Measurements from ENCODE around the gene MYO1D.

The MYO1D gene

DNA sequence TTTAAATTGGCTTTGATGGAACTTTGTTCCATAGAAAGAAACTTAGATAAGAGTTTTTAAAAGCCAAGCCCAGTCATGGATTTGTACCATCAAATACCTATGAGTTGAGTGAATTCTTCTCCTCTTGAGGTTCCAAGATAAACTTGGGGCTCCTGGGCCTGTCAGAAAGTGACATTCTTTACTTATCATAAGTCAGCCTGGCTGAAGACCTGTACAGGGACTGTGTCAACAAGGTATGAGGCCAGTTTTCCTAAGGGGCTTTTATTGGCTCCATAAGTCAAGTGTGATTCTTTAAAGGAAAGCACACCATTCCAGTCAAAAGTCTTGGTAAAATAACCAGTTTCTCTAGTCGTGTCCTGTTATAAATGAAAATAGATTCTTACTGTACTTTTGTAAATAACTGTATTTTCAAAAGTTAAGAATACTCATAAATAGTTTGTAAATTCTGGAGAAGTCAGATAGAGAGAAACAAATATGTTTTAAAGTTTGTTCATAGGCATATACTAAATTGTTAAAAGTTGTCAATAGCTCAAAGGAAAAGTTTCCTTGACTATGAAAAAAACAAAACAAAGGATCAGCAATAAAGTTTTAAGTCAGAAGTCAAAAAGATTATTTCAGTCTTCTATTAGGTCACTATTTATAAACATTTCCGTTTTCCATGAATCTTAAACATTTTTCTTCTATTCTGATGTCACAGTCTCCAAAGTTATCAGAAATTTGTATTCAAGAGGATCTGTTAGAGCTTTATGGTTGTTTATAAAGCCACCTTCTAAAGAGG lies 22.5 kb upstream of the MYO1D start (continued):
- TF ChIP-seq PATZ1 (CRISPR knock-in tag; IDR thresholded peaks at IDR 0.05; ENCODE audit: borderline replicate concordance) (no peak), RARB (CRISPR knock-in tag; IDR thresholded peaks at IDR 0.05) (no peak)

GRCh38 chr17:32896647-32897258 lies 19.8 kb upstream of the MYO1D start:
- ATAC-seq: no peak
- TF ChIP-seq BACH2 (CRISPR knock-in tag; IDR thresholded peaks at IDR 0.05; ENCODE audit: borderline replicate concordance) (no peak), CSRNP3 (CRISPR knock-in tag; IDR thresholded peaks at IDR 0.05) (no peak), RARB (CRISPR knock-in tag; IDR thresholded peaks at IDR 0.05) (no peak), GLIS3 (CRISPR knock-in tag; IDR thresholded peaks at IDR 0.05) (no peak), POU6F1 (CRISPR knock-in tag; IDR thresholded peaks at IDR 0.05; ENCODE audit: borderline replicate concordance, low read depth) (no peak), OSR1 (CRISPR knock-in tag; IDR thresholded peaks at IDR 0.05) (no peak), ZNF8 (CRISPR knock-in tag; IDR thresholded peaks at IDR 0.05) (no peak), ARNTL (CRISPR knock-in tag; IDR thresholded peaks at IDR 0.05; ENCODE audit: borderline replicate concordance, low read depth) (no peak), CREB5 (CRISPR knock-in tag; IDR thresholded peaks at IDR 0.05; ENCODE audit: low read depth) (no peak), TSHZ2 (CRISPR knock-in tag; IDR thresholded peaks at IDR 0.05) (no peak), PATZ1 (CRISPR knock-in tag; IDR thresholded peaks at IDR 0.05; ENCODE audit: borderline replicate concordance) (no peak), ZFP3 (CRISPR knock-in tag; IDR thresholded peaks at IDR 0.05) (no peak), TCF4 (CRISPR knock-in tag; IDR thresholded peaks at IDR 0.05; ENCODE audit: borderline replicate concordance) (no peak), ISL1 (CRISPR knock-in tag; IDR thresholded peaks at IDR 0.05) (no peak), ESRRG (CRISPR knock-in tag; IDR thresholded peaks at IDR 0.05) (no peak)

- ATAC-seq: no peak
- TF ChIP-seq TCF4 (CRISPR knock-in tag; IDR thresholded peaks at IDR 0.05; ENCODE audit: borderline replicate concordance) (no peak), PPARA (CRISPR knock-in tag; IDR thresholded peaks at IDR 0.05; ENCODE audit: borderline replicate concordance) (no peak), POU6F1 (CRISPR knock-in tag; IDR thresholded peaks at IDR 0.05; ENCODE audit: borderline replicate concordance, low read depth) (no peak), SNAI2 (CRISPR knock-in tag; IDR thresholded peaks at IDR 0.05) (no peak), TSHZ2 (CRISPR knock-in tag; IDR thresholded peaks at IDR 0.05) (no peak), OSR1 (CRISPR knock-in tag; IDR thresholded peaks at IDR 0.05) (no peak), RARB (CRISPR knock-in tag; IDR thresholded peaks at IDR 0.05) (no peak), ESRRG (CRISPR knock-in tag; IDR thresholded peaks at IDR 0.05) (no peak), ZFP3 (CRISPR knock-in tag; IDR thresholded peaks at IDR 0.05) (no peak), ZC3H10 (CRISPR knock-in tag; IDR thresholded peaks at IDR 0.05) (no peak), TOX (CRISPR knock-in tag; IDR thresholded peaks at IDR 0.05; ENCODE audit: borderline replicate concordance) (no peak), CSDC2 (CRISPR knock-in tag; IDR thresholded peaks at IDR 0.05) (no peak)
Observed at GRCh38 chr17:32894245-32894644, 17.3 kb upstream of the MYO1D start.
